ENCODE data around the gene TPSAB1. TPM values are rescaled to one million over a fixed set of nuclear protein-coding genes. Genes with fewer than 3 reads are reported as not detected.

The TPSAB1 gene
- total and polyA plus RNA-seq, 2 donors (not counting 3 experiments of a cell fraction or from before 2014, with no cell fraction given): not detected

DNA sequence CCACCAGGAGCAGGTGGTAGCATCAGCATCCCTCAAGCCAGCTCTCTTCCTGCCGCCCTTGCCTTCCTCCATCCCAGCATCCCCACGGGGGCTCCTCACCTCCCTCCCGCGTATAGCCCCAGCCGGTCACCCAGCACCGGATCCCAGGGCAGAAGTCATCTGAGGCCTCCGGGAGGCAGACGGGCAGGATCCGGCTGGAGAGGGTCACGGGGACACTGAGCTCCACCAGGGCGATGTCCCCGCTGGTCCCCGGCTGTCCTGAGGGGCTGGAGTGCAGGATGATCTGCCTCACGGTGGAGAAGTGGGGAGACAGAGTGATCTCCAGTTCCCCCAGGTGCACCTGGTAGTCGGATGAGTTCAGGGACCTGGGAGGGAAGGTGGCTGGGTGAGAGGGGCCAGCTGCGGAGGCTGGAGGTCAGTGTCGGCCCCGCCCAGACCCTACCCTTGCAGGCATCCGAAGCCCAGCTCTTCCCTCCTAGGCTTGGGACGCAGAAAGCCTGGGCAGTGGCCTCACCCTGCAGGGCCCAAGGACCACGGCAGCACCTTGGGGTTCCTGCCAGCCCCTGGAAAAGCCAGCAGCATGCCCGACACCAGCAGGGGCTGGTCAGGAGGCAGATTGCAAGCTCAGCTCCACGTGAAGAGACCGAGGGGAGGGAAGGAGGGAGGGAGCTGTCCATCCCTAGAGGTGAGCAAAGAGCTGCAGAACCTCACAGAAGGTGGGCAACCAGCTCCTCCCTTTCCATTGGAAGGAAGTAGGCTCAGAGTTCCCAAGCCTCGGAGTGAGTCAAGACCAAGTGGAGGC, 17.8 kb upstream of the TPSAB1 start:
- no TSS peak for BruUV-seq (replicated peaks)
- no peak for DNase-seq (ENCODE audit: low read depth, low spot score)
- POLR2A ChIA-PET: no interaction called here
- dilution Hi-C loops (cut with MboI; ENCODE audit: extremely low pct_ligation_motif_present, low sequenced_read_pairs): no loop called here
- H3K27ac ChIP-seq (ENCODE audit: insufficient read depth, low read depth, low read length): no peak overlapping the region
- no peak for FAIRE-seq
- H2AFZ ChIP-seq (ENCODE audit: low read depth, low read length): no peak overlapping the region
- H3K9ac ChIP-seq (replicated peaks; ENCODE audit: extremely low read depth, insufficient read depth, low read length): no peak overlapping the region
- no peak overlapping the region for H3K4me2 ChIP-seq (ENCODE audit: insufficient read depth, low read length)
- no peaks in the 10 kb centered on the region for H3K27me3 ChIP-seq (ENCODE audit: control insufficient read depth in 2 of 2, insufficient read depth in 2 of 2, low read length in 2 of 2)
- no peaks in the 10 kb centered on the region for H4K20me1 ChIP-seq (replicated peaks; ENCODE audit: control insufficient read depth, extremely low read depth, insufficient read depth, low read length)
- no peaks in the 10 kb centered on the region for H3K4me1 ChIP-seq (ENCODE audit: control insufficient read depth, extremely low read depth, insufficient read depth, low read length)
- CTCF ChIA-PET: no interaction called here
- H3K9me1 ChIP-seq (replicated peaks; ENCODE audit: control insufficient read depth, extremely low read depth, insufficient read depth, low read length): no peaks in the 10 kb centered on the region
- intact Hi-C loops (cut with micrococcal nuclease): loop anchor here (5.0 kb wide), 1 partner anchor 695 kb away; the partner anchor contains the start of gene HS3ST6
- H3K4me3 ChIP-seq (replicated peaks in 1 of 3; ENCODE audit: insufficient read depth in 1 of 3, low read depth in 1 of 3, low read length in 3 of 3): no peak overlapping the region
- no peaks in the 10 kb centered on the region for H3K9me3 ChIP-seq (replicated peaks; ENCODE audit: control insufficient read depth, insufficient read depth, low read length)
- H3K36me3 ChIP-seq (ENCODE audit: control insufficient read depth in 2 of 2, extremely low read depth in 1 of 2, insufficient read depth in 2 of 2, low read length in 2 of 2): no peaks in the 10 kb centered on the region
- no peaks in the 10 kb centered on the region for H3K79me2 ChIP-seq (ENCODE audit: control insufficient read depth, insufficient read depth, low read length)
- TF ChIP-seq POLR2A (IDR thresholded peaks at IDR 0.05; ENCODE audit: low read depth, low read length) (no peak), GATA2 (IDR thresholded peaks at IDR 0.05; ENCODE audit: insufficient read depth, insufficient read length, low read depth, low read length) (no peak)

DNA sequence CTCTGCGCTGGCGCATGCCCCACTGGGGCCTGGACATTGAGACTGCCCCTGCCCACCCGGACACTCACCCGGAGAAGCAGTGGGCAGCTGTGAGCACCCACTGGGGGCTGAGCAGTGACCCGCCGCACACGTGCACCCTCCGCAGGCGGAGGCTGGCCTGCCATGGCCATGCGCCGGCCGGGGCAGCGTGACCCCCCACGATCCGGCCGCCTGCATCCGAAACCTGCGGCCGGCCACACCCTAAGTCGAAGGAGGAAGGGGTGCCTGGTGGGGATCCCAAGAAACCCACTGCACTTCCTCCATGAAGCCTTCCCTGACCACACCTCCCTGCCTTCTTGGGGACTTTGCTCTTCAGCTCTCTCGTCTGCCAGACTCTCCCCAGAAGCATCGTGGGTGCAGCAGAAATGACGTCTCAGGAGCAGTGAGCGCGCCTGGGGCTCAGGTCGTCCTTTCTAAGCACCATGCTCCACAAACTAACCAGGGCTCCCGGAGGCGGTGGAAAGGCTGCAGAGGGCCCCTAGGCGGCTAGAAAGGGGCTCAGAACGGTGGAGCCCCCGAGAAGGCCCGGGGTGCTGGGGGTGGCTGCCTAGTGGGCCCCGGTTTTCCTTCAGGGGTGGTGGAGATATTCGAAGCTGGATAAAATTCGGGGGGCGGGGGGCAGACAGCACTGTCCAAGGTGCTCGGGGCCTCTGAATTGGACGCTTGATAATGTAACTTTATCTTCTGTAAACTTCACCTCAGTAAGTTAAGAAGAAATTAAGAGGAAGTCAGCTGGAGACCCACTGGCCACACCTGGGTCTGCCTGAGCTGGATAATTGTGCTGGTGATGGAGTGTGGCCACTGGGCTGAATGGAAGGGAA, 16.9 kb upstream of the TPSAB1 start:
- CTCF ChIA-PET: no interaction called here
- H3K9ac ChIP-seq (replicated peaks; ENCODE audit: extremely low read depth, insufficient read depth, low read length): no peak overlapping the region

More for the DNA sequence above, 16.9 kb upstream of the TPSAB1 start:
- Histone ChIP-seq H3K36me3 (ENCODE audit: control insufficient read depth in 2 of 2, extremely low read depth in 1 of 2, insufficient read depth in 2 of 2, low read length in 2 of 2) (no peaks in the 10 kb centered on the region), H3K4me2 (ENCODE audit: insufficient read depth, low read length) (no peak overlapping the region), H4K20me1 (replicated peaks; ENCODE audit: control insufficient read depth, extremely low read depth, insufficient read depth, low read length) (no peaks in the 10 kb centered on the region), H3K4me1 (ENCODE audit: control insufficient read depth, extremely low read depth, insufficient read depth, low read length) (no peaks in the 10 kb centered on the region), H3K9me1 (replicated peaks; ENCODE audit: control insufficient read depth, extremely low read depth, insufficient read depth, low read length) (no peaks in the 10 kb centered on the region), H3K27me3 (ENCODE audit: control insufficient read depth in 2 of 2, insufficient read depth in 2 of 2, low read length in 2 of 2) (no peaks in the 10 kb centered on the region), H3K79me2 (ENCODE audit: control insufficient read depth, insufficient read depth, low read length) (no peaks in the 10 kb centered on the region), H3K4me3 (replicated peaks in 1 of 3; ENCODE audit: insufficient read depth in 1 of 3, low read depth in 1 of 3, low read length in 3 of 3) (no peak overlapping the region), H2AFZ (ENCODE audit: low read depth, low read length) (no peak overlapping the region), H3K27ac (ENCODE audit: insufficient read depth, low read depth, low read length) (no peak overlapping the region), H3K9me3 (replicated peaks; ENCODE audit: control insufficient read depth, insufficient read depth, low read length) (no peaks in the 10 kb centered on the region)
- FAIRE-seq (no peak), DNase-seq (ENCODE audit: low read depth, low spot score) (no peak)
- no peak for TF ChIP-seq GATA2 (IDR thresholded peaks at IDR 0.05; ENCODE audit: insufficient read depth, insufficient read length, low read depth, low read length)
- TF ChIP-seq MYC (IDR thresholded peaks at IDR 0.05; ENCODE audit: low read depth, low read length): no peak
- TF ChIP-seq FOS (IDR thresholded peaks at IDR 0.05; ENCODE audit: borderline replicate concordance, insufficient read depth, low read length): no peak
- no peak for TF ChIP-seq POLR2A (IDR thresholded peaks at IDR 0.05; ENCODE audit: low read depth, low read length)
- no peak for TF ChIP-seq JUN (IDR thresholded peaks at IDR 0.05; ENCODE audit: borderline replicate concordance, insufficient read depth, insufficient read length, low read depth)
- TF ChIP-seq, protein P1, sequence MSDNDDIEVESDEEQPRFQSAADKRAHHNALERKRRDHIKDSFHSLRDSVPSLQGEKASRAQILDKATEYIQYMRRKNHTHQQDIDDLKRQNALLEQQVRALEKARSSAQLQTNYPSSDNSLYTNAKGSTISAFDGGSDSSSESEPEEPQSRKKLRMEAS (IDR thresholded peaks at IDR 0.05; ENCODE audit: insufficient read depth, insufficient read length): no peak
- TF ChIP-seq, protein P2, sequence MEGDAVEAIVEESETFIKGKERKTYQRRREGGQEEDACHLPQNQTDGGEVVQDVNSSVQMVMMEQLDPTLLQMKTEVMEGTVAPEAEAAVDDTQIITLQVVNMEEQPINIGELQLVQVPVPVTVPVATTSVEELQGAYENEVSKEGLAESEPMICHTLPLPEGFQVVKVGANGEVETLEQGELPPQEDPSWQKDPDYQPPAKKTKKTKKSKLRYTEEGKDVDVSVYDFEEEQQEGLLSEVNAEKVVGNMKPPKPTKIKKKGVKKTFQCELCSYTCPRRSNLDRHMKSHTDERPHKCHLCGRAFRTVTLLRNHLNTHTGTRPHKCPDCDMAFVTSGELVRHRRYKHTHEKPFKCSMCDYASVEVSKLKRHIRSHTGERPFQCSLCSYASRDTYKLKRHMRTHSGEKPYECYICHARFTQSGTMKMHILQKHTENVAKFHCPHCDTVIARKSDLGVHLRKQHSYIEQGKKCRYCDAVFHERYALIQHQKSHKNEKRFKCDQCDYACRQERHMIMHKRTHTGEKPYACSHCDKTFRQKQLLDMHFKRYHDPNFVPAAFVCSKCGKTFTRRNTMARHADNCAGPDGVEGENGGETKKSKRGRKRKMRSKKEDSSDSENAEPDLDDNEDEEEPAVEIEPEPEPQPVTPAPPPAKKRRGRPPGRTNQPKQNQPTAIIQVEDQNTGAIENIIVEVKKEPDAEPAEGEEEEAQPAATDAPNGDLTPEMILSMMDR (IDR thresholded peaks at IDR 0.05; ENCODE audit: extremely low read depth in 1 of 2, insufficient read depth in 1 of 2, low read depth in 1 of 2, low read length in 2 of 2): no peak
- no peak for TF ChIP-seq POLR2AphosphoS5 (IDR thresholded peaks at IDR 0.05; ENCODE audit: insufficient read depth, low read depth, low read length)
- TF ChIP-seq EZH2 (IDR thresholded peaks at IDR 0.05; ENCODE audit: borderline replicate concordance, low read depth, low read length, severe bottlenecking): no peak
- POLR2A ChIA-PET: no interaction called here
- dilution Hi-C loops (cut with MboI; ENCODE audit: extremely low pct_ligation_motif_present, low sequenced_read_pairs) (no loop called here), intact Hi-C loops (cut with micrococcal nuclease) (loop anchor here (5.0 kb wide), 1 partner anchor 694 kb away; the partner anchor contains the start of gene HS3ST6)
- no TSS peak for BruUV-seq (replicated peaks)
